HG03565 (cell line): ENCODE data around the gene ETV6.

ENCODE experiments used
- ATAC-seq: cut with Tn5 transposase; IDR thresholded peaks from one replicate; pipeline ENCODE4 v1.9.1; 2021; ENCODE audit warnings: mild to moderate bottlenecking, moderate library complexity; ENCODE audit not compliant: unreplicated experiment

The ETV6 gene

GRCh38 chr12:11693601-11694000 lies 44.1 kb downstream of the ETV6 start:
- no peak for ATAC-seq

- no peak for ATAC-seq
Observed at GRCh38 chr12:11694528-11694927, 45.1 kb downstream of the ETV6 start.

GRCh38 chr12:11695321-11695720 lies 45.8 kb downstream of the ETV6 start:
- no peak for ATAC-seq

GRCh38 chr12:11696084-11696483 lies 46.6 kb downstream of the ETV6 start:
- ATAC-seq = no peak

- ATAC-seq = no peak
Observed at GRCh38 chr12:11697131-11697530, 47.7 kb downstream of the ETV6 start.

GRCh38 chr12:11697670-11698387 lies 48.4 kb downstream of the ETV6 start:
- ATAC-seq = no peak

GRCh38 chr12:11698729-11699128 lies 49.3 kb downstream of the ETV6 start:
- no peak for ATAC-seq

GRCh38 chr12:11701433-11701832 lies 52.0 kb downstream of the ETV6 start:
- no peak for ATAC-seq

- ATAC-seq = peak; percentile 42
Observed at GRCh38 chr12:11702959-11703358, 53.5 kb downstream of the ETV6 start.

GRCh38 chr12:11703378-11703777 lies 53.9 kb downstream of the ETV6 start:
- no peak for ATAC-seq

- ATAC-seq = no peak
Observed at GRCh38 chr12:11704089-11704488, 54.6 kb downstream of the ETV6 start.

GRCh38 chr12:11705010-11705409 lies 55.5 kb downstream of the ETV6 start:
- ATAC-seq = no peak

GRCh38 chr12:11706509-11707379 lies 57.3 kb downstream of the ETV6 start:
- ATAC-seq = no peak

GRCh38 chr12:11707535-11707934 lies 58.1 kb downstream of the ETV6 start:
- no peak for ATAC-seq

- ATAC-seq = no peak
Observed at GRCh38 chr12:11709513-11709912, 60.0 kb downstream of the ETV6 start.

- ATAC-seq = no peak
Observed at GRCh38 chr12:11710431-11710830, 61.0 kb downstream of the ETV6 start.

GRCh38 chr12:11710906-11711305 lies 61.4 kb downstream of the ETV6 start:
- no peak for ATAC-seq

- no peak for ATAC-seq
Observed at GRCh38 chr12:11711651-11712327, 62.3 kb downstream of the ETV6 start.

GRCh38 chr12:11712491-11712890 lies 63.0 kb downstream of the ETV6 start:
- no peak for ATAC-seq

GRCh38 chr12:11713202-11713601 lies 63.7 kb downstream of the ETV6 start:
- ATAC-seq = no peak

GRCh38 chr12:11714626-11715025 lies 65.2 kb downstream of the ETV6 start:
- no peak for ATAC-seq

- ATAC-seq = no peak
Observed at GRCh38 chr12:11715621-11716020, 66.1 kb downstream of the ETV6 start.
